A549 (cell line): ENCODE results near the gene ANAPC5. TPM values are rescaled to one million over a fixed set of nuclear protein-coding genes. Genes with fewer than 3 reads are reported as not detected.

Source experiments
- ATAC-seq, 2 experiments: fragments of 200-7000 bp in 1 of 2; fragments of >200 bp in 1 of 2; cut with Nextera tagmentation in 1 of 2; cut with Tn5 transposase in 1 of 2; 3 replicates each; pipeline versions ENCODE4 v1.8.0 to v1.9.1; 2018 to 2020; ENCODE audit warnings: mild to moderate bottlenecking in 1 of 2, moderate library complexity in 1 of 2
- CTCF ChIA-PET: fragments of 300-600 bp; sonication (Branson Sonifier 250); formaldehyde crosslinking; extraction: SDS; loops from one replicate; lab custom pipeline; 2021; ENCODE audit warnings: antibody characterized with exemption, inconsistent platforms; lab: Yijun Ruan, JAX
- POLR2A ChIA-PET: fragments of 350-600 bp; formaldehyde crosslinking; extraction: SDS; loops from one replicate; lab custom pipeline; 2021; ENCODE audit warnings: antibody characterized with exemption, inconsistent platforms; lab: Yijun Ruan, JAX
- DNase-seq, 2 experiments: peaks; one replicate each; pipeline versions ENCODE4 v3.0.0 to v3.0.0-alpha.2; 2011 to 2016; ENCODE audit warnings: low read depth in 1 of 2, low spot score in 1 of 2
- FAIRE-seq: peaks from 2 replicates; lab custom pipeline; 2011; peaks lifted over from hg19 to GRCh38; lab: Jason Lieb, UNC
- H3K27ac ChIP-seq, 2 experiments: fragments of >200 bp; sonication (Bioruptor Twin); formaldehyde crosslinking; 3 replicates each; pipeline ENCODE4 v1.5.1; 2016 to 2017
- H3K4me1 ChIP-seq: fragments of >200 bp; sonication (Bioruptor Twin); formaldehyde crosslinking; 3 replicates; pipeline ENCODE4 v1.6.1; 2016
- H3K4me2 ChIP-seq: fragments of >200 bp; sonication (Bioruptor Twin); formaldehyde crosslinking; 3 replicates; pipeline ENCODE4 v1.6.1; 2016
- H3K4me3 ChIP-seq: fragments of >200 bp; sonication (Bioruptor Twin); formaldehyde crosslinking; 3 replicates; pipeline ENCODE4 v1.5.1; 2016
- H3K9me3 ChIP-seq: fragments of >200 bp; sonication (Bioruptor Twin); formaldehyde crosslinking; 3 replicates; pipeline ENCODE4 v1.6.1; 2016
- BCL3 ChIP-seq: fragments of >200 bp; sonication (Bioruptor Twin); formaldehyde crosslinking; IDR thresholded peaks from 3 replicates; pipeline ENCODE4 v1.6.1; 2016
- CHD2 ChIP-seq: fragments of 150-350 bp; IDR thresholded peaks from 2 replicates; pipeline ENCODE4 v1.6.1; 2014; ENCODE audit warnings: low read length; ENCODE audit not compliant: partially characterized antibody
- CTCF ChIP-seq: fragments of >200 bp; sonication (Bioruptor Twin); formaldehyde crosslinking; IDR thresholded peaks from 3 replicates; pipeline ENCODE4 v1.5.1; 2016
- E2F6 ChIP-seq: IDR thresholded peaks from 2 replicates; pipeline ENCODE4 v1.6.1; 2012; ENCODE audit warnings: low read depth, borderline replicate concordance
- EHF ChIP-seq: fragments of 250-450 bp; sonication (Bioruptor Pico); IDR thresholded peaks from 2 replicates; pipeline ENCODE4 v1.5.0; 2020; ENCODE audit warnings: mild to moderate bottlenecking
- EHMT2 ChIP-seq: fragments of 200-600 bp; sonication (generic); IDR thresholded peaks from 2 replicates; pipeline ENCODE4 v1.6.1; 2016; ENCODE audit warnings: antibody characterized with exemption, low read depth, mild to moderate bottlenecking, moderate library complexity
- FOXS1 ChIP-seq: fragments of 250-450 bp; sonication (Bioruptor Pico); IDR thresholded peaks from 2 replicates; pipeline ENCODE4 v1.5.0; 2020; ENCODE audit warnings: mild to moderate bottlenecking, moderate library complexity
- HEYL ChIP-seq: fragments of 250-450 bp; sonication (Bioruptor Pico); IDR thresholded peaks from 2 replicates; pipeline ENCODE4 v1.8.0; 2021; ENCODE audit warnings: mild to moderate bottlenecking, moderate library complexity
- HOXA7 ChIP-seq: fragments of 250-450 bp; sonication (Bioruptor Pico); IDR thresholded peaks from 2 replicates; pipeline ENCODE4 v1.5.0; 2020; ENCODE audit warnings: mild to moderate bottlenecking, moderate library complexity
- HOXB13 ChIP-seq: fragments of 250-450 bp; sonication (Bioruptor Pico); IDR thresholded peaks from 2 replicates; pipeline ENCODE4 v1.5.0; 2020; ENCODE audit warnings: low read depth, mild to moderate bottlenecking, moderate library complexity
- HOXB5 ChIP-seq: fragments of 250-450 bp; sonication (Bioruptor Pico); IDR thresholded peaks from 2 replicates; pipeline ENCODE4 v1.5.0; 2020; ENCODE audit warnings: mild to moderate bottlenecking, moderate library complexity
- JUN ChIP-seq, 2 experiments: fragments of >200 bp; sonication (Bioruptor Twin); formaldehyde crosslinking; IDR thresholded peaks; 2 replicates in 1 of 2; 3 replicates in 1 of 2; pipeline ENCODE4 v1.6.1; 2016 to 2017
- KDM5A ChIP-seq: fragments of 200-600 bp; sonication (generic); IDR thresholded peaks from 2 replicates; pipeline ENCODE4 v1.6.1; 2016; ENCODE audit warnings: antibody characterized with exemption, mild to moderate bottlenecking
- MAX ChIP-seq: IDR thresholded peaks from 2 replicates; pipeline ENCODE4 v1.6.1; 2012
- NFE2L2 ChIP-seq: fragments of 150-350 bp; conservative IDR thresholded peaks from 2 replicates; pipeline ENCODE4 v1.6.1; 2014; ENCODE audit warnings: low read length
- NR3C1 ChIP-seq: fragments of >200 bp; sonication (Bioruptor Twin); formaldehyde crosslinking; IDR thresholded peaks from 3 replicates; pipeline ENCODE4 v1.6.1; 2017
- POLR2AphosphoS2 ChIP-seq: conservative IDR thresholded peaks from 2 replicates; pipeline ENCODE4 v1.6.1; 2012; ENCODE audit warnings: low read length, improper control_type of control experiment, inconsistent platforms
- RARB ChIP-seq: fragments of 250-450 bp; sonication (Bioruptor Pico); IDR thresholded peaks from 2 replicates; pipeline ENCODE4 v1.8.0; 2021; ENCODE audit warnings: mild to moderate bottlenecking, moderate library complexity
- RCOR1 ChIP-seq: fragments of 150-350 bp; IDR thresholded peaks from 2 replicates; pipeline ENCODE4 v1.6.1; 2014; ENCODE audit warnings: antibody characterized with exemption, low read length, low read depth
- RNF2 ChIP-seq: fragments of 200-600 bp; sonication (generic); IDR thresholded peaks from 2 replicates; pipeline ENCODE4 v1.6.1; 2016; ENCODE audit warnings: low read depth, mild to moderate bottlenecking, antibody characterized with exemption, moderate library complexity, borderline replicate concordance
- SMC3 ChIP-seq: fragments of >200 bp; sonication (Bioruptor Twin); formaldehyde crosslinking; IDR thresholded peaks from 3 replicates; pipeline ENCODE4 v1.6.1; 2018; ENCODE audit warnings: inconsistent platforms
- TP53 ChIP-seq: fragments of 250-450 bp; sonication (Bioruptor Pico); IDR thresholded peaks from 2 replicates; pipeline ENCODE4 v1.5.0; 2021; ENCODE audit warnings: mild to moderate bottlenecking, moderate library complexity
- USF2 ChIP-seq: fragments of 450-650 bp; IDR thresholded peaks from 2 replicates; pipeline ENCODE4 v1.6.1; 2014; ENCODE audit warnings: antibody characterized with exemption
- WGBS: methylation state at CpG from one replicate; pipeline ENCODE4 v1.1.6; 2017; ENCODE audit errors: missing lambda C conversion rate; 5-methylcytosine and 5-hydroxymethylcytosine counted together
- polyA plus RNA-seq, 4 experiments: library from polyadenylated mRNA; depleted of rRNA in 3 of 4; stranded (reverse); fragments of >200 nt; fragmentation: RNase III in 1 of 4; extraction: RNeasy Plus Mini Kit Qiagen cat#74134 plus additional on column Dnase treatment in 1 of 4; gene quantifications; 2 replicates in 3 of 4; 3 replicates in 1 of 4; pipeline ENCODE4 v1.2.3, GENCODE V29; 2011 to 2017

Gene ANAPC5
- polyA plus RNA-seq, 2 of the 4 experiments (the other 2 are of a cell fraction) = 91.6 to 225 TPM

- TF ChIP-seq CTCF (no peak), HOXB5 (no peak), RNF2 (no peak), E2F6 (no peak), FOXS1 (no peak), POLR2AphosphoS2 (no peak), JUN (IDR thresholded peaks at IDR 0.05) (no peak)
Observed at GRCh38 chr12:121273364-121273896, 78.8 kb downstream of the ANAPC5 start (continued).

GRCh38 chr12:121267822-121268221 is 84.4 kb downstream of the ANAPC5 start:
- Histone ChIP-seq H3K4me3 (no peak overlapping the region), H3K4me1 (no peaks in the 10 kb centered on the region), H3K4me2 (no peak overlapping the region), H3K27ac (no peak overlapping the region), H3K9me3 (no peaks in the 10 kb centered on the region)
- no peak for FAIRE-seq
- no peak for ATAC-seq
- 89% methylated on average over 1 of the region's 1 CpG for WGBS
- no peak for DNase-seq
- TF ChIP-seq MAX = no peak
- ChIA-PET CTCF (no interaction called here), POLR2A (no interaction called here)

GRCh38 chr12:121264951-121265515 is 87.2 kb downstream of the ANAPC5 start:
- 90% methylated on average over 10 of the region's 10 CpGs for WGBS
- FAIRE-seq (no peak), ATAC-seq (0 out of 6 replicates have a peak, but pooled peaks of 1 of the 2 experiments have one; percentile 34), DNase-seq (no peak)
- no peaks in the 10 kb centered on the region for H3K9me3 ChIP-seq
- CTCF ChIA-PET = interaction anchor here (0.6 kb wide), 1 partner anchor 12 kb away, joined by 5 read pairs; no protein-coding TSS in a partner anchor
- H3K4me1 ChIP-seq = no peaks in the 10 kb centered on the region
- POLR2A ChIA-PET = no interaction called here
- H3K4me2 ChIP-seq = no peak overlapping the region
- TF ChIP-seq BCL3 = no peak
- TF ChIP-seq SMC3 = no peak
- TF ChIP-seq CHD2 = no peak
- no peak for TF ChIP-seq E2F6
- TF ChIP-seq RCOR1 = no peak
- TF ChIP-seq NR3C1 = no peak
- no peak for TF ChIP-seq KDM5A
- TF ChIP-seq HOXB13 = no peak
- TF ChIP-seq HOXA7 = no peak
- no peak for TF ChIP-seq USF2
- TF ChIP-seq HEYL = no peak
- TF ChIP-seq TP53 (CRISPR knock-in tag) = no peak
- TF ChIP-seq EHMT2 = no peak
- TF ChIP-seq EHF (CRISPR knock-in tag) = no peak
- TF ChIP-seq RARB (CRISPR knock-in tag) = no peak
- no peak for TF ChIP-seq HOXB5
- TF ChIP-seq NFE2L2 = no peak
- no peak for TF ChIP-seq POLR2AphosphoS2
- H3K4me3 ChIP-seq = no peak overlapping the region
- no peak overlapping the region for H3K27ac ChIP-seq
